ENCODE data around the gene ABCA5. TPM values are rescaled to one million over a fixed set of nuclear protein-coding genes. Genes with fewer than 3 reads are reported as not detected.

Gene ABCA5
- total and polyA plus RNA-seq, 10 of the 15 experiments (the other 5 are each of a cell fraction or from before 2014, with no cell fraction given): 11.8 to 31.1 (median 18.1) TPM

DNA sequence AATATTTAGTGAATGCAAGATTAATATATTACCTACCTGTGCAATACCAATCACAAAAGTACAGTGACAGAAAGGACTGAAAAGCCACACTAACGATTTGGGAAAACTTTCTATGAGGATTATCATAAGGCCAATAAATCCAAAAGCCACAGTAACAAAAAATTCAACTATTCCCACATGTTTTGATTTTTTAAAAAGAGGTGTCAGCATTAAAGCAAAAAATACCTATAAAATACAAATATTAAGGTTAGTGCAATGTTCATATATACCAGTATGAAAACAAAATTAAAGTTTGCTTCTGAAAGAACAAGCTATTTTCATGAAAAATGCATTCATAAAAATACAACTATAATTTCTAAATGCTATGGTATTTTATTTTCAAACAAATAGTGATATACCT, 24.3 kb downstream of the ABCA5 start (continued):
- TF ChIP-seq, protein P1, sequence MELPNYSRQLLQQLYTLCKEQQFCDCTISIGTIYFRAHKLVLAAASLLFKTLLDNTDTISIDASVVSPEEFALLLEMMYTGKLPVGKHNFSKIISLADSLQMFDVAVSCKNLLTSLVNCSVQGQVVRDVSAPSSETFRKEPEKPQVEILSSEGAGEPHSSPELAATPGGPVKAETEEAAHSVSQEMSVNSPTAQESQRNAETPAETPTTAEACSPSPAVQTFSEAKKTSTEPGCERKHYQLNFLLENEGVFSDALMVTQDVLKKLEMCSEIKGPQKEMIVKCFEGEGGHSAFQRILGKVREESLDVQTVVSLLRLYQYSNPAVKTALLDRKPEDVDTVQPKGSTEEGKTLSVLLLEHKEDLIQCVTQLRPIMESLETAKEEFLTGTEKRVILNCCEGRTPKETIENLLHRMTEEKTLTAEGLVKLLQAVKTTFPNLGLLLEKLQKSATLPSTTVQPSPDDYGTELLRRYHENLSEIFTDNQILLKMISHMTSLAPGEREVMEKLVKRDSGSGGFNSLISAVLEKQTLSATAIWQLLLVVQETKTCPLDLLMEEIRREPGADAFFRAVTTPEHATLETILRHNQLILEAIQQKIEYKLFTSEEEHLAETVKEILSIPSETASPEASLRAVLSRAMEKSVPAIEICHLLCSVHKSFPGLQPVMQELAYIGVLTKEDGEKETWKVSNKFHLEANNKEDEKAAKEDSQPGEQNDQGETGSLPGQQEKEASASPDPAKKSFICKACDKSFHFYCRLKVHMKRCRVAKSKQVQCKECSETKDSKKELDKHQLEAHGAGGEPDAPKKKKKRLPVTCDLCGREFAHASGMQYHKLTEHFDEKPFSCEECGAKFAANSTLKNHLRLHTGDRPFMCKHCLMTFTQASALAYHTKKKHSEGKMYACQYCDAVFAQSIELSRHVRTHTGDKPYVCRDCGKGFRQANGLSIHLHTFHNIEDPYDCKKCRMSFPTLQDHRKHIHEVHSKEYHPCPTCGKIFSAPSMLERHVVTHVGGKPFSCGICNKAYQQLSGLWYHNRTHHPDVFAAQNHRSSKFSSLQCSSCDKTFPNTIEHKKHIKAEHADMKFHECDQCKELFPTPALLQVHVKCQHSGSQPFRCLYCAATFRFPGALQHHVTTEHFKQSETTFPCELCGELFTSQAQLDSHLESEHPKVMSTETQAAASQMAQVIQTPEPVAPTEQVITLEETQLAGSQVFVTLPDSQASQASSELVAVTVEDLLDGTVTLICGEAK (IDR thresholded peaks at IDR 0.05; ENCODE audit: borderline replicate concordance): no peak
- no peak for TF ChIP-seq CREM (IDR thresholded peaks at IDR 0.05; ENCODE audit: low read depth)
- no peak for TF ChIP-seq ASH2L (IDR thresholded peaks at IDR 0.05; ENCODE audit: borderline replicate concordance, low read depth)
- TF ChIP-seq, protein P2, sequence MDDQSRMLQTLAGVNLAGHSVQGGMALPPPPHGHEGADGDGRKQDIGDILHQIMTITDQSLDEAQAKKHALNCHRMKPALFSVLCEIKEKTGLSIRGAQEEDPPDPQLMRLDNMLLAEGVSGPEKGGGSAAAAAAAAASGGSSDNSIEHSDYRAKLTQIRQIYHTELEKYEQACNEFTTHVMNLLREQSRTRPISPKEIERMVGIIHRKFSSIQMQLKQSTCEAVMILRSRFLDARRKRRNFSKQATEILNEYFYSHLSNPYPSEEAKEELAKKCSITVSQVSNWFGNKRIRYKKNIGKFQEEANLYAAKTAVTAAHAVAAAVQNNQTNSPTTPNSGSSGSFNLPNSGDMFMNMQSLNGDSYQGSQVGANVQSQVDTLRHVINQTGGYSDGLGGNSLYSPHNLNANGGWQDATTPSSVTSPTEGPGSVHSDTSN (IDR thresholded peaks at IDR 0.05; ENCODE audit: insufficient replicate concordance, low read depth, low read length): no peak
- no peak for TF ChIP-seq MEF2A (IDR thresholded peaks at IDR 0.05; ENCODE audit: insufficient read depth, low read depth, low read length)
- TF ChIP-seq, protein P3, sequence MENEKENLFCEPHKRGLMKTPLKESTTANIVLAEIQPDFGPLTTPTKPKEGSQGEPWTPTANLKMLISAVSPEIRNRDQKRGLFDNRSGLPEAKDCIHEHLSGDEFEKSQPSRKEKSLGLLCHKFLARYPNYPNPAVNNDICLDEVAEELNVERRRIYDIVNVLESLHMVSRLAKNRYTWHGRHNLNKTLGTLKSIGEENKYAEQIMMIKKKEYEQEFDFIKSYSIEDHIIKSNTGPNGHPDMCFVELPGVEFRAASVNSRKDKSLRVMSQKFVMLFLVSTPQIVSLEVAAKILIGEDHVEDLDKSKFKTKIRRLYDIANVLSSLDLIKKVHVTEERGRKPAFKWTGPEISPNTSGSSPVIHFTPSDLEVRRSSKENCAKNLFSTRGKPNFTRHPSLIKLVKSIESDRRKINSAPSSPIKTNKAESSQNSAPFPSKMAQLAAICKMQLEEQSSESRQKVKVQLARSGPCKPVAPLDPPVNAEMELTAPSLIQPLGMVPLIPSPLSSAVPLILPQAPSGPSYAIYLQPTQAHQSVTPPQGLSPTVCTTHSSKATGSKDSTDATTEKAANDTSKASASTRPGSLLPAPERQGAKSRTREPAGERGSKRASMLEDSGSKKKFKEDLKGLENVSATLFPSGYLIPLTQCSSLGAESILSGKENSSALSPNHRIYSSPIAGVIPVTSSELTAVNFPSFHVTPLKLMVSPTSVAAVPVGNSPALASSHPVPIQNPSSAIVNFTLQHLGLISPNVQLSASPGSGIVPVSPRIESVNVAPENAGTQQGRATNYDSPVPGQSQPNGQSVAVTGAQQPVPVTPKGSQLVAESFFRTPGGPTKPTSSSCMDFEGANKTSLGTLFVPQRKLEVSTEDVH (IDR thresholded peaks at IDR 0.05; ENCODE audit: low read depth, partially characterized antibody): no peak

Data from GM12878 (cell line).